H9 (cell line): ENCODE measurements around the gene CCDC92. TPM values are rescaled to one million over a fixed set of nuclear protein-coding genes. Genes with fewer than 3 reads are reported as not detected.

ENCODE experiments used
- DNase-seq: peaks from one replicate; pipeline ENCODE4 v3.0.0-alpha.2; 2017
- H2AFZ ChIP-seq: one replicate; pipeline ENCODE4 v1.6.1; 2013; ENCODE audit warnings: mild to moderate bottlenecking, low read length, control low read depth, moderate library complexity
- H2AK5ac ChIP-seq: 2 replicates; pipeline ENCODE4 v1.6.1; 2013; ENCODE audit warnings: low read length, control low read depth, mixed read lengths; ENCODE audit not compliant: insufficient read length
- H2BK120ac ChIP-seq: one replicate; pipeline ENCODE4 v1.6.1; 2013; ENCODE audit warnings: low read depth, mild to moderate bottlenecking, low read length, control low read depth, inconsistent platforms; ENCODE audit not compliant: poor library complexity, severe bottlenecking
- H2BK12ac ChIP-seq: 2 replicates; pipeline ENCODE4 v1.6.1; 2013; ENCODE audit warnings: low read length, control low read depth, mixed read lengths, low read depth; ENCODE audit not compliant: insufficient read length
- H2BK15ac ChIP-seq: 2 replicates; pipeline ENCODE4 v1.6.1; 2013; ENCODE audit warnings: low read depth, low read length, control low read depth
- H2BK20ac ChIP-seq: one replicate; pipeline ENCODE4 v1.6.1; 2013; ENCODE audit warnings: low read depth, mild to moderate bottlenecking, low read length, control low read depth, inconsistent platforms; ENCODE audit not compliant: poor library complexity, severe bottlenecking
- H2BK5ac ChIP-seq: 2 replicates; pipeline ENCODE4 v1.6.1; 2013; ENCODE audit warnings: low read length, control low read depth, mixed read lengths; ENCODE audit not compliant: insufficient read length
- H3K14ac ChIP-seq: 2 replicates; pipeline ENCODE4 v1.6.1; 2013; ENCODE audit warnings: low read length, control low read depth; ENCODE audit not compliant: insufficient read depth
- H3K18ac ChIP-seq: 2 replicates; pipeline ENCODE4 v1.6.1; 2013; ENCODE audit warnings: low read depth, mild to moderate bottlenecking, mixed read lengths, low read length, control low read depth; ENCODE audit not compliant: insufficient read length
- H3K23ac ChIP-seq: 2 replicates; pipeline ENCODE4 v1.6.1; 2013; ENCODE audit warnings: low read length, control low read depth, mixed read lengths, low read depth; ENCODE audit not compliant: insufficient read length
- H3K23me2 ChIP-seq: 2 replicates; pipeline ENCODE4 v1.6.1; 2013; ENCODE audit warnings: low read depth, mild to moderate bottlenecking, mixed read lengths, low read length, control low read depth; ENCODE audit not compliant: insufficient read length, poor library complexity, severe bottlenecking
- H3K27ac ChIP-seq: 2 replicates; pipeline ENCODE4 v1.5.1; 2013; ENCODE audit warnings: low read length, control low read depth, mixed read lengths, low read depth; ENCODE audit not compliant: insufficient read length
- H3K27me3 ChIP-seq: 2 replicates; pipeline ENCODE4 v1.6.1; 2013; ENCODE audit warnings: low read length, control low read depth, inconsistent platforms; ENCODE audit not compliant: insufficient read depth
- H3K4ac ChIP-seq: 2 replicates; pipeline ENCODE4 v1.6.1; 2013; ENCODE audit warnings: low read depth, mild to moderate bottlenecking, control low read depth, inconsistent platforms, low read length, moderate library complexity
- H3K4me1 ChIP-seq: 2 replicates; pipeline ENCODE4 v1.6.1; 2013; ENCODE audit warnings: low read length, control low read depth, inconsistent platforms; ENCODE audit not compliant: insufficient read depth
- H3K4me2 ChIP-seq: 2 replicates; pipeline ENCODE4 v1.6.1; 2013; ENCODE audit warnings: low read length, control low read depth, mixed read lengths; ENCODE audit not compliant: insufficient read length, insufficient read depth
- H3K56ac ChIP-seq: 2 replicates; pipeline ENCODE4 v1.6.1; 2013; ENCODE audit warnings: low read depth, mild to moderate bottlenecking, mixed read lengths, low read length, control low read depth; ENCODE audit not compliant: insufficient read length
- H3K79me1 ChIP-seq: 2 replicates; pipeline ENCODE4 v1.6.1; 2013; ENCODE audit warnings: low read depth, mild to moderate bottlenecking, moderate library complexity, low read length, control low read depth, inconsistent platforms; ENCODE audit not compliant: insufficient read depth, poor library complexity, severe bottlenecking
- H3K79me2 ChIP-seq: 2 replicates; pipeline ENCODE4 v1.6.1; 2013; ENCODE audit warnings: low read length, control low read depth, inconsistent platforms; ENCODE audit not compliant: insufficient read depth
- H3K9ac ChIP-seq: 2 replicates; pipeline ENCODE4 v1.6.1; 2013; ENCODE audit warnings: low read length, control low read depth, mixed read lengths; ENCODE audit not compliant: insufficient read length; ENCODE audit errors: extremely low read depth
- H3K9me3 ChIP-seq: one replicate; pipeline ENCODE4 v1.6.1; 2013; ENCODE audit warnings: low read depth, low read length, inconsistent platforms; ENCODE audit not compliant: control insufficient read depth
- H3T11ph ChIP-seq: one replicate; pipeline ENCODE4 v1.6.1; 2013; ENCODE audit warnings: mild to moderate bottlenecking, low read length, control low read depth, inconsistent platforms
- H4K20me1 ChIP-seq: one replicate; pipeline ENCODE4 v1.6.1; 2013; ENCODE audit not compliant: control insufficient read depth, insufficient read length, insufficient read depth
- H4K5ac ChIP-seq: 2 replicates; pipeline ENCODE4 v1.6.1; 2013; ENCODE audit warnings: low read depth, mild to moderate bottlenecking, mixed read lengths, low read length, control low read depth; ENCODE audit not compliant: insufficient read length
- H4K8ac ChIP-seq: replicated peaks from 2 replicates; pipeline ENCODE4 v1.6.1; 2013; ENCODE audit warnings: low read length, control low read depth, mixed read lengths, low read depth; ENCODE audit not compliant: insufficient read length
- H4K91ac ChIP-seq: 2 replicates; pipeline ENCODE4 v1.6.1; 2013; ENCODE audit warnings: low read depth, mild to moderate bottlenecking, moderate library complexity, mixed read lengths, low read length, control low read depth; ENCODE audit not compliant: insufficient read length
- H3K27ac Mint-ChIP-seq, 3 experiments: 2 replicates in 2 of 3; 3 replicates in 1 of 3; pipeline ENCODE4 v1.8.0; 2020 to 2021; ENCODE audit warnings: mixed read lengths in 3 of 3, mild to moderate bottlenecking in 1 of 3, moderate library complexity in 1 of 3
- H3K27me3 Mint-ChIP-seq: 2 replicates; pipeline ENCODE4 v1.8.0; 2021; ENCODE audit warnings: low read depth, mild to moderate bottlenecking, moderate library complexity, mixed read lengths
- H3K36me3 Mint-ChIP-seq, 3 experiments: 2 replicates in 2 of 3; 3 replicates in 1 of 3; pipeline ENCODE4 v1.8.0; 2020 to 2021; ENCODE audit warnings: low read depth in 3 of 3, mixed read lengths in 3 of 3; ENCODE audit not compliant: insufficient read depth in 1 of 3
- H3K4me1 Mint-ChIP-seq, 2 experiments: 2 replicates each; pipeline ENCODE4 v1.8.0; 2020; ENCODE audit warnings: mixed read lengths in 2 of 2
- H3K4me3 Mint-ChIP-seq, 2 experiments: 2 replicates in 1 of 2; 3 replicates in 1 of 2; pipeline ENCODE4 v1.8.0; 2020 to 2021; ENCODE audit warnings: mild to moderate bottlenecking in 2 of 2, mixed read lengths in 2 of 2, moderate library complexity in 1 of 2
- H3K9me3 Mint-ChIP-seq, 2 experiments: 2 replicates in 1 of 2; 3 replicates in 1 of 2; pipeline ENCODE4 v1.8.0; 2020; ENCODE audit warnings: mild to moderate bottlenecking in 2 of 2, mixed read lengths in 2 of 2, moderate library complexity in 1 of 2
- WGBS: extraction: QIAGEN DNeasy Blood & Tissue Kit; methylation state at CpG from one replicate; pipeline ENCODE4 v1.1.7; 2013; ENCODE audit warnings: missing lambda C conversion rate, low lambda C conversion rate, mixed read lengths; ENCODE audit not compliant: insufficient read length; ENCODE audit errors: extremely low coverage; 5-methylcytosine and 5-hydroxymethylcytosine counted together
- total RNA-seq: library from RNA; stranded (reverse); gene quantifications from 2 replicates; pipeline ENCODE4 v1.2.1, GENCODE V29; 2021
- TF ChIP-seq, protein P1 (sequence below): fragments of 200-600 bp; sonication (generic); conservative IDR thresholded peaks from 3 replicates; pipeline ENCODE4 v1.8.0; 2021; ENCODE audit warnings: antibody characterized with exemption, mild to moderate bottlenecking

The CCDC92 gene
- total RNA-seq, 1 experiment from 2014 or later: 1.3 TPM

DNA sequence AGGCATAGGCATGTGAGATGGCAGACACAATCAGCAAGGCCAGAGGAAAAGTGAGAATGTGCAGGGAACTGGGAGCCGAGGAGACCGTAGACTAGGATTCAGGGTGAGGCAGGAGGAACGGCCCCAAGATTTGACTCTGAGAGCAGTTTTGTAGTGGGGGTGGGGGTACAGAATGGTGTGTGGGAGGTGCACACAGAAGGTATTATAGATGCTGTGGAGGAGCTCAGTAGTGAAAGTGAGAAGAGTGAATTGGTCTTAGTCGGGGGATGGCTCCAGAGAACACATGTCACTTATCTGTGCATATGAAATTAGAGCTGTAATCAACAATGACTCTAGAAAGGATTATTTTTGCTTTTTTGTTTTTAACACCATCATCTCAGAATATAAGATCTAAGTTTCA lies 12.3 kb upstream of the CCDC92 start:
- Histone ChIP-seq H3K27ac (no peak overlapping the region), H3K23ac (no peak overlapping the region), H3K79me2 (no peaks in the 10 kb centered on the region), H3K27me3 (no peaks in the 10 kb centered on the region), H3K9me3 (no peaks in the 10 kb centered on the region), H4K5ac (no peak overlapping the region), H2AFZ (no peak overlapping the region), H2BK5ac (no peak overlapping the region), H3K18ac (no peak overlapping the region), H3K23me2 (no peaks in the 10 kb centered on the region), H4K8ac (no peak overlapping the region), H4K91ac (no peak overlapping the region), H2BK15ac (no peak overlapping the region), H2BK120ac (no peak overlapping the region), H4K20me1 (no peaks in the 10 kb centered on the region), H3K4me1 (no peaks in the 10 kb centered on the region), H2BK12ac (no peak overlapping the region), H3K9ac (no peak overlapping the region), H3K4me2 (no peak overlapping the region), H3T11ph (no peak overlapping the region), H3K79me1 (peaks cover 2% of the 10 kb centered on the region), H3K4ac (no peak overlapping the region), H2AK5ac (no peak overlapping the region), H3K14ac (no peak overlapping the region), H2BK20ac (no peak overlapping the region), H3K56ac (no peak overlapping the region)
- no peaks in the 10 kb centered on the region for H3K9me3 Mint-ChIP-seq
- H3K27me3 Mint-ChIP-seq: peaks cover 24% of the 10 kb centered on the region
- peaks cover 0 to 13% of the 10 kb centered on the region in 2 experiments; a peak in 2 of 4 replicates for H3K4me1 Mint-ChIP-seq
- no CpG with 5 or more reads among the region's 4 CpGs for WGBS
- H3K27ac Mint-ChIP-seq: no peak overlapping the region
- no peak overlapping the region for H3K4me3 Mint-ChIP-seq
- DNase-seq: no peak
- TF ChIP-seq, protein P1, sequence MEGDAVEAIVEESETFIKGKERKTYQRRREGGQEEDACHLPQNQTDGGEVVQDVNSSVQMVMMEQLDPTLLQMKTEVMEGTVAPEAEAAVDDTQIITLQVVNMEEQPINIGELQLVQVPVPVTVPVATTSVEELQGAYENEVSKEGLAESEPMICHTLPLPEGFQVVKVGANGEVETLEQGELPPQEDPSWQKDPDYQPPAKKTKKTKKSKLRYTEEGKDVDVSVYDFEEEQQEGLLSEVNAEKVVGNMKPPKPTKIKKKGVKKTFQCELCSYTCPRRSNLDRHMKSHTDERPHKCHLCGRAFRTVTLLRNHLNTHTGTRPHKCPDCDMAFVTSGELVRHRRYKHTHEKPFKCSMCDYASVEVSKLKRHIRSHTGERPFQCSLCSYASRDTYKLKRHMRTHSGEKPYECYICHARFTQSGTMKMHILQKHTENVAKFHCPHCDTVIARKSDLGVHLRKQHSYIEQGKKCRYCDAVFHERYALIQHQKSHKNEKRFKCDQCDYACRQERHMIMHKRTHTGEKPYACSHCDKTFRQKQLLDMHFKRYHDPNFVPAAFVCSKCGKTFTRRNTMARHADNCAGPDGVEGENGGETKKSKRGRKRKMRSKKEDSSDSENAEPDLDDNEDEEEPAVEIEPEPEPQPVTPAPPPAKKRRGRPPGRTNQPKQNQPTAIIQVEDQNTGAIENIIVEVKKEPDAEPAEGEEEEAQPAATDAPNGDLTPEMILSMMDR: no peak
- peaks cover 0 to 18% (median 14%) of the 10 kb centered on the region in 3 experiments; a peak in 5 of 7 replicates for H3K36me3 Mint-ChIP-seq
